Frontal cortex (tissue), 4 donors: ENCODE results near the gene WFDC6. TPM values are rescaled to one million over a fixed set of nuclear protein-coding genes. Genes with fewer than 3 reads are reported as not detected.

Experiments
- DNase-seq, 2 donors: peaks; one replicate each; pipeline ENCODE4 v3.0.0; 2012; ENCODE audit warnings: low spot score in 2 of 2
- FAIRE-seq: peaks from 2 replicates; lab custom pipeline; 2012; peaks lifted over from hg19 to GRCh38; lab: Jason Lieb, UNC
- total RNA-seq: library from RNA; depleted of rRNA; stranded (reverse); fragments of >200 nt; gene quantifications from one replicate; pipeline ENCODE4 v1.2.3, GENCODE V29; 2014
- donor health status: control.
- donor health status: control.
- donor health status: control.

Gene WFDC6
- total RNA-seq, 1 donor from 2014 or later: not detected

- FAIRE-seq (no peak), DNase-seq (no peak)
Observed at GRCh38 chr20:45523821-45524220, 15.5 kb downstream of the WFDC6 start.

GRCh38 chr20:45518282-45518681 is 21.0 kb downstream of the WFDC6 start:
- no peak for FAIRE-seq

GRCh38 chr20:45515147-45515913 is 24.0 kb downstream of the WFDC6 start, which contains the start of gene SPINT3:
TSS of gene SPINT3 (minus strand) at chr20:45515622. CDS start at chr20:45515608, 14 bp downstream.
- no peak for FAIRE-seq

More at GRCh38 chr20:45518282-45518681, 21.0 kb downstream of the WFDC6 start:
- DNase-seq: no peak

GRCh38 chr20:45510242-45510862 is 28.9 kb downstream of the WFDC6 start:
- DNase-seq (no peak), FAIRE-seq (no peak)

More at GRCh38 chr20:45515147-45515913, 24.0 kb downstream of the WFDC6 start, which contains the start of gene SPINT3:
- no peak for DNase-seq

DNA sequence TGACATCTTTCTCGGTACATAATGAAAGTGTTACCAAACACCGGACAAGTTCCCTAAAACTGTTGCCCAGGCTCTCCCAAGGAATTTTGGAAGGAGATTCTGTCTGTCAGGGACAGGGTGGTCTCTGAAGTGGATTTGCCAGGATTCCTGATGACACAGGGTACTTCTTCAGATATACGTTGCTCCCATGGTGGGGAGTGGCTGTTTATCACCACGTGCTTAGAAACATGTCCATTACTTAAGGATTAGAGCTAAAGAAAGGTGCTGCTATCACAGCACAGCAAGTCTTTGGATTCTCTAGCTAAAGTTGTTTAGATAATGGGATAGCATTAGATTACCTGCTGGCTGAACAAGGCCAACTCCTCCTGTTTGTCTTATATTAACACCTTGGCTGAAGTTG is 30.2 kb downstream of the WFDC6 start:
- no peak for FAIRE-seq
- no peak for DNase-seq

GRCh38 chr20:45508068-45508886 is 31.0 kb downstream of the WFDC6 start:
- DNase-seq (no peak), FAIRE-seq (no peak)

GRCh38 chr20:45507011-45507820 is 32.1 kb downstream of the WFDC6 start:
- DNase-seq (no peak), FAIRE-seq (no peak)

DNA sequence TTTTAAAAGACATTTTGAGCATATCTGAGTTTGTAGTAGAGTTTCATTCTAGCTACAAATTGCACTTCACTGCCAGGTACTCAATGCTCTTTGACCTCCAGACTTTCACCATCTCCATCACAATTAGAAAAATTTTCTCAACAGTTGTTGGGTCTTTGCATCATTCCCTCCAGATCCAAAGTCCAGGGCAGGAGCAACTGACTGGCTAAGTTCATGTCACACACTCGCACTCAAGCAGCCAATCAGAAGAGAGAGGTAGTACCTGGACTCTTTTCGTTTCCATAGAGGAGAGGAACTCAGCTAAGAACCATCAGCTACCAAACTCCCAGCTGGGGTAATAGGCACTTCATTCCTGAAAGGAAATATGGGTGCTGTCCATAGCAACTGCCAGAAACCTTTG is 32.9 kb downstream of the WFDC6 start:
- DNase-seq (no peak), FAIRE-seq (no peak)

- no peak for DNase-seq
Observed at GRCh38 chr20:45503403-45503802, 35.9 kb downstream of the WFDC6 start.

DNA sequence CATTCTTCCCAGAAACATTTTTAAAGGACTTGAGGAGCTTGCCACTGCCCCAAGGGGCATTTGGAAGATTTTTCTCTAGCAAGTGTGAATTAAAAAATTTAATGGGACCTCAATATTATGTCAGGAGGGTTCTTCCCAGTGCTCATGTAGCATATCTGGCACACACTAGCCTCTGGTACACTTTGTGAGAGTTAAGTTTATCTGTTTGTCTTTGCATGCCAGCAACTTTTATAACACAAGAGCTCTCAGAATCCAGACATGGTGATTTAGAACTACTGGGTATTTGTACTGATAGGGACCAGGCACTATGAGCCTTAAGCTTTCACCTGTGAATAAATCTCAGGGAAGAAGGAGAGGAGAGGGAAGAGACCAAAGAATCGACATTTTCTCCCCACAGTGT is 36.7 kb downstream of the WFDC6 start:
- FAIRE-seq (no peak), DNase-seq (no peak)

More at GRCh38 chr20:45503403-45503802, 35.9 kb downstream of the WFDC6 start:
- no peak for FAIRE-seq

DNA sequence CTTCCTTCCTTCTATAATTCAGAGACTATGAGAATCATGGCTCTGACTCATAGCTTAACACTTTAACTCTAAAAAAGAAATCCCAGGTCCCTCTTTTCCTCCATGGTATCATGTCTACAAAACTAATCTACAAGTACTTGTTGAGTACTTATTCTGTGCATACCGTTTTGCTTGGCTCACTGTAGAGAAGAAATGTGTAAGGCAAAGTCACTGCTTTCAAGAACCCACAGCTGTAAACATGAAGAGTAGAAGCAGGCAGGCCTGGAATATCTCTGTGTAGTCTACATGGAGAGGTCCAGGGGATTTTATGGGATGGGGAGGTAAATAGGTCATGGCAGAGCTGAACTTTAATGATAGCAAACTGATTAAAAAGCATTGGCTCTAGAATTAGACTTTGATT is 37.7 kb downstream of the WFDC6 start:
- FAIRE-seq (no peak), DNase-seq (no peak)

DNA sequence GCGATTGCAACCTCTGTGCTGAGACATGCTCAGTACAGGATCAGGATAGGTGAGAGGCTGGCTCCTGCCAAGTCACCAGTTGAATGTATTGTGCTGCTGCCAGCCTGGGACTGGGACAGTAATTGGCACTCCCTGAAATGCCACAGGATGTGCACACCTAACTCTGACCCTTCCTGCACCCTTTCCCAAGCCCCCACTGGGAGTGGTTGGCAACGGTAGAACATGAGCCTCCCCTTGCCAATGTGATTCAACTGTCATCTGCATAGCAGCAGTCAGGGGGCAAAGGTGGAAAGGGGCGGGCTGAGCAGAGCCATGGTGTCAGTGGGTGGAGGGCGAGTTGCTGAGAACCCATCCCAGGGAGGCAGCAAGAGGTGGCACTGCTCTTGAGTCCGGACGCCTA is 39.3 kb downstream of the WFDC6 start:
- FAIRE-seq (no peak), DNase-seq (no peak)

- no peak for DNase-seq
- no peak for FAIRE-seq
Observed at GRCh38 chr20:45497971-45498494, 41.2 kb downstream of the WFDC6 start.

- DNase-seq: no peak
- no peak for FAIRE-seq
Observed at GRCh38 chr20:45496166-45496565, 43.1 kb downstream of the WFDC6 start.

- no peak for DNase-seq
- no peak for FAIRE-seq
Observed at GRCh38 chr20:45495501-45495941, 43.8 kb downstream of the WFDC6 start.

- no peak for FAIRE-seq
Observed at GRCh38 chr20:45489083-45489531, 50.2 kb downstream of the WFDC6 start.

GRCh38 chr20:45487231-45487635 is 52.0 kb downstream of the WFDC6 start:
- no peak for FAIRE-seq

More at GRCh38 chr20:45489083-45489531, 50.2 kb downstream of the WFDC6 start:
- no peak for DNase-seq

DNA sequence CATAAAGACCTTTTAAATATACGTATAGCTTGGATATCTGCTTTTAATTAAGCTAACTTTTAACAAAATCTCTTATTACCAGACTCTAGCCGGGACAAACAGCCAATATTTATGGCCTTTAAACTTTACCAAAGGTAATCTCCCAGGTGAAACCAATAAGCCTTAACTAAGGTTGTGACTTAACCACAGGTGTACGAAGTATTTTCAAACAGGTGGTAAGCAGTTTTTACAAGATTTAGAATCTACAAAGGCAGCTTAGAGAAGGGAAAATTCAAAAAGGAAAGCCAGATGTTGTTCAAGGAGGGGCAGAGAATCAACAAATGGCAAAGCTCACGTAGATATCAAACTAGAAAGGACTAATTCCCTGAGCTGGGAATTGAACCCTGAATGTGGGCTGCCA is 53.9 kb downstream of the WFDC6 start:
- FAIRE-seq (no peak), DNase-seq (no peak)

More at GRCh38 chr20:45487231-45487635, 52.0 kb downstream of the WFDC6 start:
- DNase-seq: no peak

DNA sequence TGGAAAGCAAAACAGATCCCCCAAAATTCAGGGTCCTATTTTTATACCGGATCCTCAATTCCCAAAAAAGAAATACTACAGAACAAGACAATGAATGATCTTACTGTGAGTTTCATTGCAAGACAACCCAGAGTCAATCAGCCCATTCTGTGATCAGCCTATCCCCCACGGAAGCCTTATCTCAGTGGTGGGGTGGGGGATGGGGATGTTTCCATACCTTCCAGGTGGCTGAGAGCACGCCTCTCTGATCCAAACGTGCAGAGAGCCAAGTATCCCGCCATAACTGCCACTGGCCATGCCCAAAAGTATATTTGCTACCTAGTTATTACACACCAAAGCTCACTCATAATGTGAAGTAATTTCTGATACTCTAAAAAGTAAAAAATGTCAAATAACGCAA is 54.6 kb downstream of the WFDC6 start:
- DNase-seq: no peak
- FAIRE-seq: no peak
